HUES48 (cell line): Measurements from ENCODE around the gene KRT23.

Experiments
- H3K27ac ChIP-seq: one replicate; pipeline ENCODE4 v1.7.0; 2013; ENCODE audit warnings: low read depth, low read length, inconsistent platforms
- H3K27me3 ChIP-seq: 2 replicates; pipeline ENCODE4 v1.6.1; 2013; ENCODE audit warnings: mild to moderate bottlenecking, low read length; ENCODE audit not compliant: control insufficient read depth, insufficient read depth
- H3K36me3 ChIP-seq: 2 replicates; pipeline ENCODE4 v1.6.1; 2013; ENCODE audit warnings: low read length; ENCODE audit not compliant: control insufficient read depth, insufficient read depth
- H3K4me1 ChIP-seq: 2 replicates; pipeline ENCODE4 v1.6.1; 2013; ENCODE audit warnings: mild to moderate bottlenecking, low read length; ENCODE audit not compliant: control insufficient read depth, insufficient read depth
- H3K4me3 ChIP-seq: 2 replicates; pipeline ENCODE4 v1.5.1; 2013; ENCODE audit warnings: mild to moderate bottlenecking, low read depth, low read length
- H3K9ac ChIP-seq: 2 replicates; pipeline ENCODE4 v1.6.1; 2013; ENCODE audit warnings: mild to moderate bottlenecking, low read depth, low read length, moderate library complexity
- H3K9me3 ChIP-seq: 2 replicates; pipeline ENCODE4 v1.6.1; 2013; ENCODE audit warnings: low read length; ENCODE audit not compliant: control insufficient read depth, insufficient read depth

KRT23 gene

DNA sequence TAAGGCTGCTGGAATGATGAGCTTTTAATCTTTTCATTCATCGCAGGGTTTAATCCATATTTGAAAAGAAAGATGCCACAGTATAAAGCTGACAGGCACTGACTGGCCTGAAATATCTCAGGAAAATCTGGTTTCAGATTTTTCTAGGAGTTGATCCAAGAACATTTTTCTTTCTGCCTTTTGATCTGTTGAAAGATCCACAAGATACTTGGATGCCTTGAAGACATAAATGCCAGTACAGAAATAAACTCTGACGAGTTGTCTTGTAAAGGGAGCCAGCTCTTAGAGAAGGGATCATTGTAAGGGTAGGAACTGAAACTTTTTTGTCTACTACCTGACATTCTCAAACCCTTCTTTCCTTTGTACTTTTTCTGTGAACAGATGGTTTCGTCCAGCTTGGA lies 27.0 kb downstream of the KRT23 start:
- H3K9me3 ChIP-seq = no peaks in the 10 kb centered on the region
- no peaks in the 10 kb centered on the region for H3K27me3 ChIP-seq
- no peak overlapping the region for H3K27ac ChIP-seq
- no peak overlapping the region for H3K4me3 ChIP-seq
- H3K4me1 ChIP-seq = no peaks in the 10 kb centered on the region; the same call in 1 of the 2 replicates
- no peaks in the 10 kb centered on the region for H3K36me3 ChIP-seq
- H3K9ac ChIP-seq = no peak overlapping the region

GRCh38 chr17:40909755-40910154 lies 27.7 kb downstream of the KRT23 start:
- Histone ChIP-seq H3K27ac (no peak overlapping the region), H3K4me3 (no peak overlapping the region), H3K27me3 (no peaks in the 10 kb centered on the region), H3K9me3 (no peaks in the 10 kb centered on the region), H3K4me1 (no peaks in the 10 kb centered on the region; the same call in 1 of the 2 replicates), H3K36me3 (no peaks in the 10 kb centered on the region), H3K9ac (no peak overlapping the region)

- Histone ChIP-seq H3K4me3 (no peak overlapping the region), H3K36me3 (no peaks in the 10 kb centered on the region), H3K27ac (no peak overlapping the region), H3K27me3 (no peaks in the 10 kb centered on the region), H3K9ac (no peak overlapping the region), H3K9me3 (no peaks in the 10 kb centered on the region), H3K4me1 (no peaks in the 10 kb centered on the region; the same call in none of the 2 replicates)
Measured at GRCh38 chr17:40909351-40909750, 28.1 kb downstream of the KRT23 start.

GRCh38 chr17:40906613-40907012 lies 30.8 kb downstream of the KRT23 start:
- no peaks in the 10 kb centered on the region for H3K36me3 ChIP-seq
- H3K9me3 ChIP-seq = no peaks in the 10 kb centered on the region
- H3K27ac ChIP-seq = no peak overlapping the region
- no peak overlapping the region for H3K4me3 ChIP-seq
- H3K27me3 ChIP-seq = no peaks in the 10 kb centered on the region
- peaks cover 7% of the 10 kb centered on the region for H3K4me1 ChIP-seq
- no peak overlapping the region for H3K9ac ChIP-seq

GRCh38 chr17:40905370-40905769 lies 32.1 kb downstream of the KRT23 start:
- Histone ChIP-seq H3K4me3 (no peak overlapping the region), H3K9ac (no peak overlapping the region), H3K9me3 (no peaks in the 10 kb centered on the region), H3K27ac (no peak overlapping the region), H3K4me1 (peaks cover 7% of the 10 kb centered on the region), H3K27me3 (no peaks in the 10 kb centered on the region), H3K36me3 (no peaks in the 10 kb centered on the region)

DNA sequence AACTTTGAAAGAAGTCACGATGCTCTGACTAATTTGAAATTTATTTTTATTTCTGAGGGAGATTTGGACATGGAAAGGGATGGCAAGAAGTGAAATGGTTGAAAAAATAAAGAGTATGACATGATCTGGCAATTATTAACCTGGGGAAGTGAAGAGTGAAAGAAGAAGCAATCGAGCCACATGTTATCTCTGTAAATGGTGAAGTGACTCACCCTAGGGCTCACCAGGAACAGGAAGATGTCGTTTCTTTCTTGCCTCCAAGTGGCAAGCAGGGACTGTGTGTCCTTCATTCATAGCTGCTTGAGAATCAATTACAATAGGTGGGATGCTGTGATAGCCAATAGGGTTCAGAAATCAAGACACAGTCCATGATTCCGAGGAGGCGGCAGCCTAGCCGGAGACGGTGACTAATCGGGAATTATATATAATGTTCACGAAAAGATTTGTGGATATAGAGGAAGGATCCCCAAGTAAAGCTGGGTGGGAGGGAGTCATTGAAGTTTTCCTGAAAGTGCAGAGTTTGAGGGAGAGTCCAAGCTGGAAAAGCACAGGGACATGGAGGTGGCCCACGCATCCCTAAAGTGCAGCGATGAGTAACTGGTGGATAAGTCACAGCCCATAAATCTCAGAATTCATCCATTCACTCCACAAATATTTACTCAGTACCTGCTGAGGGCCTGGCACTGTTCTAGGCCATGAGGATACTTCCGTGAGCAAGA lies 34.2 kb downstream of the KRT23 start:
- H3K4me3 ChIP-seq = no peak overlapping the region
- peak overlapping the region; percentile 82 for H3K27ac ChIP-seq

GRCh38 chr17:40902498-40902897 lies 34.9 kb downstream of the KRT23 start:
- Histone ChIP-seq H3K9ac (no peak overlapping the region), H3K27ac (peak overlapping the region; percentile 82), H3K4me3 (no peak overlapping the region)

More for the DNA sequence above, 34.2 kb downstream of the KRT23 start:
- no peaks in the 10 kb centered on the region for H3K27me3 ChIP-seq
- peaks cover 7% of the 10 kb centered on the region; the same call in 1 of the 2 replicates for H3K4me1 ChIP-seq
- H3K9ac ChIP-seq = no peak overlapping the region
- H3K36me3 ChIP-seq = no peaks in the 10 kb centered on the region
- no peaks in the 10 kb centered on the region for H3K9me3 ChIP-seq

GRCh38 chr17:40901981-40902474 lies 35.4 kb downstream of the KRT23 start:
- Histone ChIP-seq H3K4me1 (peaks cover 7% of the 10 kb centered on the region; the same call in 1 of the 2 replicates), H3K4me3 (no peak overlapping the region), H3K36me3 (no peaks in the 10 kb centered on the region), H3K27ac (peak overlapping the region; percentile 82), H3K27me3 (no peaks in the 10 kb centered on the region), H3K9ac (no peak overlapping the region), H3K9me3 (no peaks in the 10 kb centered on the region)

More at GRCh38 chr17:40902498-40902897, 34.9 kb downstream of the KRT23 start:
- no peaks in the 10 kb centered on the region for H3K9me3 ChIP-seq
- no peaks in the 10 kb centered on the region for H3K36me3 ChIP-seq
- no peaks in the 10 kb centered on the region for H3K27me3 ChIP-seq
- peaks cover 7% of the 10 kb centered on the region; the same call in 1 of the 2 replicates for H3K4me1 ChIP-seq

GRCh38 chr17:40900809-40901356 lies 36.6 kb downstream of the KRT23 start:
- H3K9me3 ChIP-seq = no peaks in the 10 kb centered on the region
- H3K27me3 ChIP-seq = no peaks in the 10 kb centered on the region
- no peak overlapping the region for H3K4me3 ChIP-seq
- H3K27ac ChIP-seq = no peak overlapping the region
- H3K36me3 ChIP-seq = no peaks in the 10 kb centered on the region
- H3K9ac ChIP-seq = no peak overlapping the region
- peaks cover 7% of the 10 kb centered on the region; the same call in 1 of the 2 replicates for H3K4me1 ChIP-seq

DNA sequence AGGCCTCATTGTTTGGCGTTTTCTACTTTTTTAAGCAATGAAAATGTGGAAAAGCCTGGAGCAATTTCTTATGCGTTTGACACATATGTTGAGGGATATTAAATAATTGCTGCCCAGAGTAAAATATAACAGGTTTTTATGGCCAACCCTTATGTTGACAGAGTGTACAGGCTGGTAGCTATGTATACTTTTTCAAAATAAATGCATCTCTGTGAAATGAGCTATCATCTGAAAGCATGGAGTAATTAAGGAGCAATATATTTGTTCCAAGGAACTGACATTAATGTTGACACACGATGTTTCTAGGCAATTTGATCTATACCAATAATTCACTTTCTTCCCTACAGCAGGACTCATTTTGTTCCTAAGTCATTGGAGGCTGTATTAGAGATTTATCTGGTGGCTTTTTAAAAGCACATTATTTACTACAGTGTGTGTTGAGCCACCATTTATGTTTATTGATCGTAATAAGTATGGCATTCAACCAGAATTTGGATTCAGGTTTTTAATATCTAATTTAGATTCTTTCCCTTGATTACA lies 40.5 kb downstream of the KRT23 start:
- Histone ChIP-seq H3K27ac (no peak overlapping the region), H3K27me3 (no peaks in the 10 kb centered on the region), H3K4me1 (peaks cover 3% of the 10 kb centered on the region; the same call in 1 of the 2 replicates), H3K36me3 (no peaks in the 10 kb centered on the region), H3K9me3 (no peaks in the 10 kb centered on the region), H3K9ac (no peak overlapping the region), H3K4me3 (no peak overlapping the region)
